HG02884 (cell line): Measurements from ENCODE around the gene EEA1.
"Not testable (repeated sequence)": the region's sequence is repeated elsewhere in the genome, so short reads cannot be mapped to it uniquely, and the experiment has no call there.

Experiments
- ATAC-seq: cut with Tn5 transposase; IDR thresholded peaks from one replicate; pipeline ENCODE4 v1.9.1; 2021; ENCODE audit warnings: mild to moderate bottlenecking, moderate library complexity; ENCODE audit not compliant: unreplicated experiment

The EEA1 gene

GRCh38 chr12:92756898-92757596 is 172.0 kb downstream of the EEA1 start:
- ATAC-seq = no peak

GRCh38 chr12:92753976-92754885 is 174.9 kb downstream of the EEA1 start:
- no peak for ATAC-seq

DNA sequence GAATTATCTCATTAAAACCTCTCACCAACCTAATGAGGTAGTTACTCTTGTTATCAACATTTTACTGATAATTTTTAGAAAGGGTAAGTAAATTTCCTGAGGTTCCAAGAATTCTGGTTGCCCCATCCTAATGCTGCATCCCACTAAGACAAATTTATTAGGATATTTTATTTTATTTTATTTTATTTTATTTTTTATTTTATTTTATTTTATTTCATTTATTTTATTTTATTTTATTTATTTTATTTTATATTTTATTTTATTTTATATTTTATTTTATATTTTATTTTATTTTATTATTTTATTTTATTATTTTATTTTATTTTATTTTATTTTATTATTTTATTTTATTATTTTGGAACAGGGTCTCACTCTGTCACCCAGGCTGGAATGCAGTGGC is 179.4 kb downstream of the EEA1 start:
- not testable (repeated sequence) for ATAC-seq

GRCh38 chr12:92747151-92747550 is 181.9 kb downstream of the EEA1 start:
- no peak for ATAC-seq

DNA sequence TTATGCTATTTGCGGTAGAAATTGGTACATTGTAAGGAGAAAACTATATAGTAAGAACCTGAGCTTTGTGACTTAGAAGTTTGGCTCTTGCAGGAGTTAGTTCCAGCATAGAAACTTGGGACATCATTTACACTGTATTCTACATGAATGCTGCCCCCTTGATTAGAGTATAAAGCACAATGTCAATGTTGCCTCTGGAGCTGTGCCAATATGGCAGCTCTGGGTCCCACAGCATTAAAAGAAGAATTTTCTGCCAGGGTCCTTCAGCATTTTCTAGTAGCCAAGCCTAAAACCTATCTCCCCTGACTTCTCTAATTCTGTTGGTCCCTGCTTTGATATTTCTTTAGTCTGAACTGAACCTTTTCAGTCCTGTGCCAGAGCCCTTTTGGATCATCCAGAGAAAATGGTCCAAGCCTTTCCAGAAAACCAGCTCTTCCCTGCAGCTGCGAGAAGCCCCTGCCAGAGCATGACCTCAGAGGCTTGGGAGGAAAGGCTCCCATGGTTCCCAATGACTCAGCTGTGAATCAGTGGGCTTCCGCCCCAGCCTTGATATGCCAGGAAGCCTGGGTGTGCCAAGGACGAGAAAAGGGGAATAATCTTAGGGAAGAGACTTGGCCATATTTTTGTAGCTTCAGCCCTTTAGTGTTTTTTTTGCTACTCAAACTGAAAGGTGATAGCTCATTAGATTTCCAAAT is 183.1 kb downstream of the EEA1 start:
- ATAC-seq = no peak

GRCh38 chr12:92743026-92743425 is 186.1 kb downstream of the EEA1 start:
- no peak for ATAC-seq

- no peak for ATAC-seq
These were observed 188.7 kb downstream of the EEA1 start for GRCh38 chr12:92740411-92740810.

GRCh38 chr12:92739113-92739512 is 190.0 kb downstream of the EEA1 start:
- ATAC-seq = no peak

DNA sequence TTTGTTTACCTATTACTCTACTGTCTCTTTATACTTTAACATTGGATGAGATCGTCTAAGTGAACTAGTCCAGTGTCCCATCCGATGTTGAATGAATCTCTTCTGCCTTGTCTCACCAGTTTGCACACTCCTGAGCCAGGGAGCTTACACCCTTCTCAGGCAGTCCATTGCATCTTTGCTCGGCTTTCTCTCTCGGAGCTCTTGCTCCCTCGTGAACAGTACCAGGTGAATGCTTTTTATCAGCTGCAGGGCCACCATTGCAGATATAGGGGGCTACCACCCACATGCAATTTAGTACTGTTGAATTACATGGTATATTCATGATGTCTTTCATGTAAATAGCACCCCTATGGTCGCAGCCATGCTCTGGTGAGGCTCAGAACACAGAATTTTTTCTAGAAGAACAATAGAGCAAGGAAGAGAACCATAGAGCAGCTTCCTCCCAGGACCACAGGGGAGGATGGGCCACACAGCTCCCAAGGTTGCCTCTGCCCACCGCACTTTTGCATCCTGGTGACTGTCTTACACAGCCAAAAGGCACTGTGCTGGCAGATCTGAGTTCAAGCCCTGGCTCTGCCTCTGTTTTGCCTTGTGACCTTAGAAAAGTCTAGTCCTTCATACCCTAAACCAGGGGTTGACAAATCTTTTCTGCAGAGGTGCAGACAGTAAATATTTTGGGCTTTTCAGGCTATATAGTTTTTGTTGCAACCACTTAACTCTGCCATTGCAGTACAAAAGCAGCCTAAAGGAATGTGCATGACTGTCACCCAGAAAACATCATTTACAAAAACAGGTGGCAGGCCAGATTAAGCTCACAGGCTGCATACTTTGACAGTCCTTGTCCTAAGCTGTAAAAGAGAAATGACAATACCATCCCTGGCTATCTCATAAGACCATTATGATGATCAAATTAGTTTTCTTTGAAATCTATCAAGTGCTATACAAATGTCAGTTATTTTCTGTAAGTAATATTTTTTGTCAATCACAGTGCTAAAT is 190.9 kb downstream of the EEA1 start:
- ATAC-seq = no peak

- ATAC-seq = no peak
These were observed 192.5 kb downstream of the EEA1 start for GRCh38 chr12:92736605-92737004.

- no peak for ATAC-seq
These were observed 193.9 kb downstream of the EEA1 start for GRCh38 chr12:92735131-92735721.

DNA sequence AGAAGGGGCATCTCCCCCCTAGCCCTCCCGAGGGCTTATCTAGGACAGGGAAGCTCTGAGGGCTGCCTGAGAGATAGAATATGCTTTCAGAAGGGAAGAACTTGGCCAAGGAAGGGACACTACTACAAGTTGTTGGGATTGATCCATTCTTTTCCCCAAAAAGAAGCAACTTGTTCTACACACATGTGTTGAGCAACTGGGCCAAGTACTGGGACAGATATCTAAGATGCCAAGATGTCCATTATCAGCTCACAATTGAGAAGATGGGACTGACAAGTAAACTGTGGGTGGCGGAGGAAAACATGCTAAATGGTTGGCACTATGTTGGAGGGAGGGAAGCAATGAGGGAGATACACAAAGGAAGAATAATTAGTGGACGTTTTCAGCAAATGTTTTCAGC is 195.4 kb downstream of the EEA1 start:
- ATAC-seq = no peak

DNA sequence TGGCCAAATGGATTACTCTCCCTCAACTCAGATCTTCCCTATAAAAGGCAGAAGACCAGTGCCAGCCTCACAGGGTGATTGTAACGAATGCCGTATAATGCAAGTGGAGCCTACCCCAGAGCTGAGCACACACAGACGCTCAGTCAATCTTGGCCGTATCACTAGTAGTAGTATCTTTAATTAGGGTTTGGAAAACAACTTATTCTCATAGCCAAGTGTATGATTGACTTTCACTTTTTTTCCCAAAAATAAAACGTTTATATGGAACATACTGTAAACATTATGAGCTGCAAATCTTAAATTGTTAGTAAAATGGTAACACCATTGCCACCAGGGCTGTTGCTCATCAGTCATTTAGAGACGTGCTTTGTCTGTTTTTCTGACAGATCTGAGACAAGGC is 195.9 kb downstream of the EEA1 start:
- no peak for ATAC-seq

DNA sequence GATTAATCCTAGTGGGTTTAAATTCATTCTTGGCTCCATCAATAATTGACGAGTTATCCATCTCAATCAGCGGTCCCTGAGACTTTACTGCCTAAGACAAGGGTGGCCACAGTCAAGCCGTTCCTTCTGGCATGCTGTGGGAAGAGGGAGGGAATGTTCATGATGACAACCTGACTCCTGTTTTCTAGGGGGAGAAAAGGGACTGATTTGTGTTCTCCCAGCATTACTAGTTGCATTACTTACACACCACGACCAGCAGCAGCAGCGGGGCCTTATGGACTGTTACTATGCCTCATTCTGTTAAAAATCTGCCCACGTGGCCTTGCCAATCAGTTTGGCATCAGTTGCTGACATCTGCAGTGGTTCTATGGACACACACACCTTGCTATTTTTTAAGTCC is 196.4 kb downstream of the EEA1 start:
- ATAC-seq = no peak

GRCh38 chr12:92732216-92732615 is 196.9 kb downstream of the EEA1 start:
- ATAC-seq = no peak

GRCh38 chr12:92730758-92731157 is 198.3 kb downstream of the EEA1 start:
- ATAC-seq = no peak

- ATAC-seq = no peak
These were observed 199.3 kb downstream of the EEA1 start for GRCh38 chr12:92729773-92730305.

GRCh38 chr12:92726850-92727249 is 202.2 kb downstream of the EEA1 start:
- ATAC-seq = no peak

GRCh38 chr12:92722897-92723296 is 206.2 kb downstream of the EEA1 start:
- no peak for ATAC-seq

DNA sequence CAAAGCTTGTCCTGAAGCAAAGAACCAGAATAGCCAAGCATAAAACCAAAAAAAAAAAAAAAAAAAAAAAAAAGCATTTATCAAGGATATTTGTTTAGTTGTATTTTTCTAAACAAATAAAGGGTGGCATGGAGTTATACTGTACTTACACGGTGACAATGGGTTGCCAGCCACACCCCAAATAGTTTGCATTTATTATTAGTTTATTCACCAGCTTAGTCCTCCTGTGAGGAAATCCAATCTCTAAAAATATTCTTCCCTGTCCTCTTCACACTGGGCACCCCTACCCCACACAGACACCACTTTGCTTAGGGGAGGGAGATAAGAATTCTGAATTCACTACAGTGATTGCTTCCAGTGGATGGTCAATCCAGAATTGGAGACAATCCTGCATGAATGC is 207.4 kb downstream of the EEA1 start:
- no peak for ATAC-seq
